ENCODE results near the gene KCNQ5.

The KCNQ5 gene

GRCh38 chr6:73078908-73079610, 457.2 kb downstream of the KCNQ5 start:
- DNase-seq = no peak

- DNase-seq = no peak
These were observed 457.7 kb downstream of the KCNQ5 start for GRCh38 chr6:73079611-73079955.

GRCh38 chr6:73079978-73080377, 458.1 kb downstream of the KCNQ5 start:
- no peak for DNase-seq

GRCh38 chr6:73081955-73082354, 460.1 kb downstream of the KCNQ5 start:
- DNase-seq = no peak

GRCh38 chr6:73083886-73084285, 462.0 kb downstream of the KCNQ5 start:
- no peak for DNase-seq

GRCh38 chr6:73085443-73085871, 463.6 kb downstream of the KCNQ5 start:
- DNase-seq = no peak

- DNase-seq = no peak
These were observed 464.9 kb downstream of the KCNQ5 start for GRCh38 chr6:73086726-73087125.

GRCh38 chr6:73088138-73088813, 466.4 kb downstream of the KCNQ5 start:
- no peak for DNase-seq

GRCh38 chr6:73104921-73105320, 483.1 kb downstream of the KCNQ5 start:
- no peak for DNase-seq

GRCh38 chr6:73107016-73107415, 485.2 kb downstream of the KCNQ5 start:
- DNase-seq = no peak

GRCh38 chr6:73108949-73109348, 487.1 kb downstream of the KCNQ5 start:
- DNase-seq = no peak

GRCh38 chr6:73109659-73110058, 487.8 kb downstream of the KCNQ5 start:
- DNase-seq = no peak

- no peak for DNase-seq
These were observed 494.5 kb downstream of the KCNQ5 start for GRCh38 chr6:73116330-73116729.

- no peak for DNase-seq
These were observed 499.6 kb downstream of the KCNQ5 start for GRCh38 chr6:73121421-73121993.

GRCh38 chr6:73123632-73124329, 501.9 kb downstream of the KCNQ5 start:
- no peak for DNase-seq

- DNase-seq = peak; percentile 45
These were observed 508.0 kb downstream of the KCNQ5 start for GRCh38 chr6:73129653-73130443.

GRCh38 chr6:73131706-73132105, 509.8 kb downstream of the KCNQ5 start:
- no peak for DNase-seq

GRCh38 chr6:73134588-73134987, 512.7 kb downstream of the KCNQ5 start:
- no peak for DNase-seq

- DNase-seq = no peak
These were observed 518.0 kb downstream of the KCNQ5 start for GRCh38 chr6:73139681-73140383.

- no peak for DNase-seq
These were observed 521.7 kb downstream of the KCNQ5 start for GRCh38 chr6:73143551-73143950.

GRCh38 chr6:73144516-73144915, 522.7 kb downstream of the KCNQ5 start:
- DNase-seq = no peak

GRCh38 chr6:73145690-73146089, 523.8 kb downstream of the KCNQ5 start:
- DNase-seq = no peak
